NCI-H460 (cell line): Measurements from ENCODE around the gene SUN3. TPM values are rescaled to one million over a fixed set of nuclear protein-coding genes. Genes with fewer than 3 reads are reported as not detected.
"Not testable (repeated sequence)": the region's sequence is repeated elsewhere in the genome, so short reads cannot be mapped to it uniquely, and the experiment has no call there.

ENCODE experiments used
- DNase-seq: peaks from one replicate; pipeline ENCODE4 v3.0.0-alpha.2; 2016; ENCODE audit warnings: low read depth; ENCODE audit errors: extremely low read depth
- total RNA-seq: library from RNA; depleted of rRNA; stranded (reverse); fragments of >200 nt; shearing (Covaris generic); gene quantifications from 2 replicates; pipeline ENCODE4 v1.2.3, GENCODE V29; 2014

Gene SUN3
- total RNA-seq, 1 experiment from 2014 or later = not detected

GRCh38 chr7:48033922-48034321, 5.0 kb upstream of the SUN3 start:
- no peak for DNase-seq

- DNase-seq = no peak
These were observed 2.2 kb upstream of the SUN3 start for GRCh38 chr7:48031111-48031510.

GRCh38 chr7:48025624-48026023, 3.3 kb downstream of the SUN3 start:
- no peak for DNase-seq

- DNase-seq = no peak
These were observed 11.2 kb downstream of the SUN3 start for GRCh38 chr7:48017674-48018073.

- no peak for DNase-seq
These were observed 12.3 kb downstream of the SUN3 start for GRCh38 chr7:48016641-48017040.

GRCh38 chr7:48011951-48012350, 17.0 kb downstream of the SUN3 start:
- DNase-seq = no peak

- DNase-seq = no peak
These were observed 17.6 kb downstream of the SUN3 start for GRCh38 chr7:48011323-48011722.

- no peak for DNase-seq
These were observed 19.0 kb downstream of the SUN3 start for GRCh38 chr7:48009954-48010353.

- DNase-seq = no peak
These were observed 19.6 kb downstream of the SUN3 start for GRCh38 chr7:48009257-48009656.

- no peak for DNase-seq
These were observed 22.0 kb downstream of the SUN3 start for GRCh38 chr7:48006866-48007265.

- no peak for DNase-seq
These were observed 24.3 kb downstream of the SUN3 start for GRCh38 chr7:48004638-48005037.

- DNase-seq = no peak
These were observed 24.9 kb downstream of the SUN3 start for GRCh38 chr7:48004032-48004431.

GRCh38 chr7:48000164-48000563, 28.7 kb downstream of the SUN3 start:
- DNase-seq = not testable (repeated sequence)

GRCh38 chr7:47999413-47999812, 29.5 kb downstream of the SUN3 start:
- no peak for DNase-seq

GRCh38 chr7:47992446-47992845, 36.5 kb downstream of the SUN3 start:
- no peak for DNase-seq

GRCh38 chr7:47991741-47992311, 37.1 kb downstream of the SUN3 start:
- DNase-seq = peak; percentile 85

- DNase-seq = no peak
These were observed 37.6 kb downstream of the SUN3 start for GRCh38 chr7:47991270-47991669.

- no peak for DNase-seq
These were observed 38.3 kb downstream of the SUN3 start for GRCh38 chr7:47990592-47990991.

GRCh38 chr7:47989607-47990400, 39.1 kb downstream of the SUN3 start:
- DNase-seq = not testable (repeated sequence)

- no peak for DNase-seq
These were observed 40.2 kb downstream of the SUN3 start for GRCh38 chr7:47988496-47989386.

GRCh38 chr7:47982610-47983009, 46.3 kb downstream of the SUN3 start:
- no peak for DNase-seq
